ENCODE data around the gene CYTH1.

Gene CYTH1

GRCh38 chr17:78804777-78805176 is 22.7 kb upstream of the CYTH1 start:
- no peak for DNase-seq (ENCODE audit: low spot score)

- DNase-seq (ENCODE audit: low spot score): no peak
These were observed 21.2 kb upstream of the CYTH1 start for GRCh38 chr17:78803186-78803845.

DNA sequence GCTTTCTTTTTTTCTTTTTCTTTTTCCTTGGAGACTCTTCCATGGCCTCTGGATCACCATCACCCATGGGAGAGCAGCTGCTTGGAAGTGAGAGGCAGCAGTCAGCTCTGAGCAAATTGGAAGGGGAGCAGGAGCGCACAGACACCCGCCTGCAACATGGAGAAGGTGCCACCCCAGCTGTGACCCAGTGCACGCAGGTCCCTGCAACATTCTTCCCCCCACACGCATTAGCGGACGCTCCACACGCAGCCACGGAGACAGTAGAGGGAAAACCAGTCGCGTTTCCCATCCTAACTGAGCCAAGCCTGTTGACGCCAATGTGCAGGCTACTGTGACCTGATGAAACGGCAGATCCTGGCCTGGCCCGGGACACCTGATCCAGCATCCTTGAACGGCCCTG is 20.4 kb upstream of the CYTH1 start:
- DNase-seq (ENCODE audit: low spot score): no peak

GRCh38 chr17:78802008-78802407 is 19.9 kb upstream of the CYTH1 start:
- DNase-seq (ENCODE audit: low spot score): no peak

DNA sequence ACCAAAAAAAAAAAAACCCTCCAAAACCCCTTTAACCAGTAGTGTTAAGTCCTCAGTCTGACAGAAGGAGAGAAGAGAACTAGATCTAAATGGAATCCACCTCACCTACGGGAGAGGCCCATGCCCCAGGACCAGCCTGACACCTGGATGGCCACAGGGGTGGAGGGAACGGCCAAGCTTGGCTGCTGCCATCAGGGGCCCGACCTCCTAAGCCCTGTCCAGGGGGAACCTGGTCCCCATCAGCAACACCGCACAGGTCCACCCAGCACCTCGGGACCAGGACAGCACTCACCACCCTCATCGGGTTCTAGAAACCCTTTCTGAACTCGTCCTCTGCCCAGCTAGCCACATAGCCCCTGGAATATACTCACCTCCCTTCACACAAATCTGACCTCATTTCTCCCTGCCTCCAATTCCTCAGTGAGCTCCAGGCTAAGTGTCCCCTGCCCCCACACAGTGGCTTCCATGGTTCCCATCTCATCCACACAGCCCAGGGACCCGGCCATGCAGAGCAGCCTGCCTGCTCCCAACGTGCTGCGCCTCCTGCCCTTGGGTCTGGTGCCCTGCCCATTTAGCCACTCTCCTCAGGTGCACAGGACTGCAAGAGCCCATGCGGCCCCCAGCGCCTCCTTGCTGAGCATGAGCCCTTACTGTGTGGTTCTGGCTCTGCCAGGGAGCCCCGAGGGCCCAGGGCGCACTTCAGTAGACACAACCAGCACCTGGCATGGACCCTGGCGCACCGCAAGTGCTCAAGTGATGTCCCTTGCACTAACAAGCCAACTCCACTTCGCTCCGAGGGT is 18.3 kb upstream of the CYTH1 start:
- no peak for DNase-seq (ENCODE audit: low spot score)

GRCh38 chr17:78798695-78799559 is 16.9 kb upstream of the CYTH1 start:
- peak; percentile 56 for DNase-seq (ENCODE audit: low spot score)

DNA sequence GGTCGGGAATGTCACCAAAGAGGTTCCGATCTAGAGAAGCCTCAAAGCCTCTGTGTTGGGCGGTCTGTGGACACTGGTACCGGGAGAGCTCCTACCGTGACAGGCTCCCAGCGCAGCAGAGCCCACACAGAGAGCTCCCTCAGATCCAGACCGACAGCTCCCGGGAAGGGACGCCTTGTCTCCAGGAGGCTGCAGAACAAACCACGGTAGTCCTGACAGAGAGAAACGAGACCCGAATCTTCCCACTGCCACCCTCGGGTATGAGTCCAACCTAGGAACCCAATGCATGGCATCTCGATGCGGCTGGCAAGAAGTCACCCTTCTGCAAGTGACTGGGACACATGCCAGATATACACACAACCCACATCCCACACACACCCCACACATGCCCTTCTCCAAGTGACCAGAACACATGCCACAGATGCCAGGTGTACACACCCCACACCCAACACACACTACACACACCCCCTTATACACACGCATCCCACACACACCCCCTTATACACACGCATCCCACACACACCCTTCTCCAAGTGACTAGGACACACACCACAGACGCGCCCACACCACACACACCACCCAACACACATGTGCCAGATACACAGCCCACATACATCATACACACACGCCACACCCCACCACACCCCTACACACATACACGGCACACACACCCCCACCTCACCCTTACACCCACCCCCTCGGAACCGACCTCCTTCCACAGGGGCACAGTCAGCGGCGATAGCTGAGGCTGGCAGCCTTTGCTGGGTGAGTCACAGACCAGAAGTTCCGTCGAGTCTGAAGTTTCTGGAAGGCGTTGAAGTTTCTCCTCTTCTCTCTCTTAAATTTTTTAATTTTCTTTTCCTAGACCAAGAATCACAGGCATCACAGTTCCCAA is 15.9 kb upstream of the CYTH1 start:
- DNase-seq (ENCODE audit: low spot score): no peak

DNA sequence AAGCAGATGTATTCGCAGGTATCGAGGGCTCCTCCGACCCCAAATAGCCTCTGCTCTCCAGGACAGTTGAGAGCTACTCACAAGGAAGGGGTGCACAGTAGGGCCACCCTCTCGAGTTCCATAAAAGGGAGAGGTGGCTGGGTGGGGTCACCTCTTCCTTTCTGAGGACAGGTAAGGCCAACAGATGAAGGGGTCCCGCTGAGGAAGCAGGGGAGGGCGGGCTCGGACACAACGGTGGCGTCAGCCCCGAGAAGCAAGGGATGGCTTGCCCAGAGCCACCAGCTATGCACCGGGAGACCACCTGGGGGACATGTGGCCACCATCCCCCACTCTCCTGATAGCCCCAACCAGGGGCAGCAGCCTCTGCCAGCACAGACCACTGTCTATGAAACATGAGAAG is 15.1 kb upstream of the CYTH1 start:
- no peak for DNase-seq (ENCODE audit: low spot score)

DNA sequence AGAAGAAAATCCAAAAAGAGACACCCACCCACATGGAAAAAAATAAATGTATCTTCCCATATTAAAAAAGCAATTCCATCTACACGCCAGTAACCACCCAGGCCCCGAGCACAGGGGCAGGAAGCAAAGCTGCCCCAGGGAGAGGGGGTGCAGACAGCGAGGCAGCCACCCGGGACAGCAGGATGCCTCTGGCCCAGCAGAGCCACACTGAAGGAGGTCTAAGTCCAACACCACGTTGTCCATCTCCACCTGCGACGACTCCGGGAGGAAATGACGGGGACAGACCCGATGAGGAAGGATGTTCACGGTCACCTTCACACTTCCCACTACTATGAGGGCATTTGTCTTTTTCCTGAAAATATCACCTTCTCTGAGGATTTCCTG is 14.4 kb upstream of the CYTH1 start:
- no peak for DNase-seq (ENCODE audit: low spot score)

DNA sequence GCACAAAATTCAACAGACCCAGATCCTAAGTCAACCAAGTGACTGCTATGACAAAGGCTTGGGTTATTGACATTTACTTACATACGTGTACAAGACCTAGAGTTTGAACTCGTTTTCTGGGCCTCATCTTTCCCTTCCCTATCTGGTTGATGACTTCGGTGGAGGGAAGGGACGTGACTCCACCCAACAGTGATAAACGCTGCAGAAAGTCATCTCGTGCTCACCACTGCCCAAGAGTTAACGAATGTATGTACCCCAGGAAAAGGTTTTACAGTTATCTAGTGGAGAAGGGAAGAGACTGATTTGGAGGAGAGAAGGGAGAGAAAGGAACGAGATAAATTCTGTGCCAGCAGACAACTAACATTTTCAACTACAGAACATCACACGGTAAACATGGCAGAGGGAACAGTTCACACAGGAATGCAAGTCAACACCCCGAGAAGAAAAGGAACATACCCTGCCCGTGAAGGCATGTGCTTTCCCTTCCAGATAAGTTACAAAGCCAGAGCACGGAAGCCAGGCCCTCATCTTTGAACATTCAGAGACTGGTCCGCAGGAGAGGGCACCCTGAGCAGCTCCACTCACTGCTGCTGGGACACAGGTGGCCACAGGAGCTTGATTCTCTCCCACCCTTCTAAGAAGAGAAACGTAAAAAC is 13.9 kb upstream of the CYTH1 start:
- no peak for DNase-seq (ENCODE audit: low spot score)

DNA sequence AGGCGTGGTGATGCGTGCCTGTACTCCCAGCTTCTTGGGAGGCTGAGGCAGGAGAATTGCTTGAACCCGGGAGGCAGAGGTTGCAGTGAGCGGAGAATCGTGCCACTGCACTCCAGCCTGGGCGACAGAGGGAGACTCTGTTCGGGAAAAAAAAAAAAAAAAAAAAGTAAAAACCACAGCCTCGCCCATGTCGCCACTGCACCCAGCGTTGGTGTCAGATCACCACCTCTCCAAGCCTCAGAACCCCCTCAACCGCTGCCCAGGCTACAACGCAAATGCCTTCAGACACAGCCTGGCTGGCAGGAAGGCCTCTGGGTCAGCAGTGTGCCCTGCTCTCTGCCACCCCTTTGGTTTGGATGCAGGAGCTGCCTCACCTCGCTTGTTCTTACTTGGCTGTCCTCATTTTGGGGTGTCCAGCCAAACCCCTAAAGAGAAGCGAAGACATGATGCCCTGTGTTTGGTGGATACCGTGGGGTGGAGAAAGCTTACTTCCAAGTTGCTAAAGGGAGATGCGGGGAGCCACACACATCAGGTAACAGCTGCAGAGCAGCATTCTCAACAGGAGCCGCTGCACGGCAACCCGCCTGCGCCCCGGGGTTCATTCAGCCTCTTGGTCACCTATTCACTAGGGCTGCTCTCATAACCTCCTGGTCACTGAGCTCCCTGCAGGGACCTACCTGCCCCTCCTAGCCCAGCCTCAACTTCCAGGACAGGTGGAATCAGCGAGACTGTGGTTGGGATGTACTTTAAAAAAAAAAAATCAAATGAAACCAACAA is 13.0 kb upstream of the CYTH1 start:
- DNase-seq (ENCODE audit: low spot score): no peak

- DNase-seq (ENCODE audit: low spot score): no peak
These were observed 12.3 kb upstream of the CYTH1 start for GRCh38 chr17:78794399-78794798.

DNA sequence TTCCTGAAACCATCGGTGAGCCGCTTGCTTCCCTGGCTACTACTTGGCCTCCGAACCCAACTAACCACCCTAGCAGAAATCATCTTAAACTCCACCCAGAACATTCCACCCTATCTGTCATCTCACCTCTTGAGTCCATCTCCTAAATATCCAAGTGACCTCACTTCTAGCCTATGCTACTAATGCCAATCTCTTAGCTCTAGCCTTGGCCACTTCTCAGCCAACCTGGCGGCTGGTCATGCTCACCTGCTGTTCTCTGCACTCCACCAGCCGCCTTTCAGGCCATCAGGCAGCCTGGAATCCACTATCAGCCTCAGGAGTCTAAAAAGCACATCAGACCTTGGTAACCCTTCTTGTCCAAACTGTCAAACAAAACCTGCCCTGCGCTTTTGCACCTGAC is 11.9 kb upstream of the CYTH1 start:
- DNase-seq (ENCODE audit: low spot score): no peak

- DNase-seq (ENCODE audit: low spot score): no peak
These were observed 11.3 kb upstream of the CYTH1 start for GRCh38 chr17:78793415-78793814.

DNA sequence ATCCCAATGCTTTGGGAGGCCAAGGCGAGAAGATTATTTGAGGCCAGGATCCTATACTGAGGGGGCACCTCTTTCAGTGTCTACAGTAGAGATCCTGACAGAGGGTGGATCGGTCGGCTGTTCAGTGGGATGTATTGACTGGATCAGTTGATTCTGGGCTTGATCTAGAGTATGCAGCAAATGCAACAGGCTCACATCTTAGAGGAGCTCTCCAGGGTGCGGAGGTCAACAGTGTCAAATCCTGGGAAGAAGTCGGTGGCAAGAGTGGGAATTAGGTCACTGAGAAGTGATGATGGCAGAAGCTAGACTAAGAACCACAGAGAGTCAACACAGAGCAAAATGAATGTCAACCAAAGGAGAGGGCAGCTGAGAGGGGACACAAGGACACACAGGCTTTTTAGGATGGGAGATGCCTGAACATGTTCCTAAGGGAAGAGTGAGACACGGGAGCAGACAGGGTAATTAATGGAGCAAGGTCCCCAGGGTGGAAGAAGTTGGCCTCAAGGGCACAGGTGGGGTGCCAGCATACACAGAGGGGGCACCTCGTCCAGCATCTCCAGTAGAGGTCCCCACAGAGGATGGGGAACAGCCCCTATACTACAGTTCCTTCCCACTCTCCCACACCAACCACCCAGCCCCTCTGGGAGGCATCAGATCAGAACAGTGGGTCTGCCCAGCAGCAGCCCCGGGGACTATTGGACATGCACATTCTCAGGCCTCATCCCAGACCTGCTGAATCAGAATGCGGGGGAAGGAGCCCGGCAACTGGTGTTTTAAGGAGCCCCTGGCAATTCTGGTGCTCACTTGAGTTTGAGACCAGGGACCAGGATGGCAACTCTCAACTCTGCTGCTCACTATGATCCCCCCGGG is 10.0 kb upstream of the CYTH1 start:
- no peak for DNase-seq (ENCODE audit: low spot score)

DNA sequence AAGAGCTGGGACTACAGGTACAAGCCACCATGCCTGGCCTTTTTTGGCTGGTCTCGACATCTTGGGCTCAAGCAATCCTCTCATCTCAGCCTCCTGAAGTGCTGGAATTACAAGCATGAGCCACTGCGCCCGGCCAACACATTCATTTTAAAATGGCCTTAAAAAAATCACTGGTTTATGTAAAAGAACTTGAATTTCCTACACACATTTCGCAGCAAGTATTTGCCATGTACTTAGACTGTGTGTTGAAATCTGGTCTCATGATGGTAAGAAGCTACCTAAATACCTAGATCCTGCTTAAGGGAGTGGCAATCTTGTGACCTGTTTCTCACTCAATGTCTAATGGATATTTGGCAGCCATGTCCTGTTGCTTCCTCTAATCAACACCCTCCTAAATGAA is 8.5 kb upstream of the CYTH1 start:
- DNase-seq (ENCODE audit: low spot score): no peak

- DNase-seq (ENCODE audit: low spot score): no peak
These were observed 7.6 kb upstream of the CYTH1 start for GRCh38 chr17:78789663-78790181.

- no peak for DNase-seq (ENCODE audit: low spot score)
These were observed 7.1 kb upstream of the CYTH1 start for GRCh38 chr17:78789149-78789662.

GRCh38 chr17:78788451-78788850 is 6.4 kb upstream of the CYTH1 start:
- no peak for DNase-seq (ENCODE audit: low spot score)
